Glutamatergic neuron (in vitro differentiated cells): Measurements from ENCODE around the gene MEDAG. TPM values are rescaled to one million over a fixed set of nuclear protein-coding genes. Genes with fewer than 3 reads are reported as not detected.

Experiments
- DNase-seq: peaks from one replicate; pipeline ENCODE4 v3.0.0; 2022
- H3K27ac Mint-ChIP-seq: one replicate; pipeline ENCODE4 v1.8.0; 2020; ENCODE audit warnings: mild to moderate bottlenecking, mixed read lengths, inconsistent platforms; ENCODE audit not compliant: unreplicated experiment
- H3K27me3 Mint-ChIP-seq: one replicate; pipeline ENCODE4 v1.8.0; 2020; ENCODE audit warnings: mild to moderate bottlenecking, moderate library complexity, mixed read lengths, inconsistent platforms; ENCODE audit not compliant: unreplicated experiment
- H3K36me3 Mint-ChIP-seq: one replicate; pipeline ENCODE4 v1.8.0; 2020; ENCODE audit warnings: mild to moderate bottlenecking, mixed read lengths, inconsistent platforms; ENCODE audit not compliant: unreplicated experiment
- H3K4me1 Mint-ChIP-seq: one replicate; pipeline ENCODE4 v1.8.0; 2020; ENCODE audit warnings: mild to moderate bottlenecking, low read depth, mixed read lengths, inconsistent platforms; ENCODE audit not compliant: unreplicated experiment
- H3K4me3 Mint-ChIP-seq: one replicate; pipeline ENCODE4 v1.8.0; 2020; ENCODE audit warnings: mild to moderate bottlenecking, mixed read lengths, inconsistent platforms; ENCODE audit not compliant: unreplicated experiment
- H3K9me3 Mint-ChIP-seq: one replicate; pipeline ENCODE4 v1.8.0; 2020; ENCODE audit warnings: mild to moderate bottlenecking, moderate library complexity, mixed read lengths, inconsistent platforms; ENCODE audit not compliant: unreplicated experiment
- CTCF ChIP-seq: fragments of 200-600 bp; sonication (generic); IDR thresholded peaks from one replicate; pipeline ENCODE4 v1.5.0; 2021; ENCODE audit not compliant: partially characterized antibody, unreplicated experiment
- total RNA-seq: library from RNA; stranded (reverse); fragmentation: NEBNext Ultra II Directional; extraction: Animal tissue kit (Norgen Biotek cat#: 25700); gene quantifications from one replicate; pipeline ENCODE4 v1.2.1, GENCODE V29; 2021; ENCODE audit not compliant: unreplicated experiment

The MEDAG gene
- total RNA-seq, 1 donor from 2014 or later: 0.51 TPM

GRCh38 chr13:30904043-30904442 is 2.0 kb upstream of the MEDAG start:
- peaks cover 10% of the 10 kb centered on the region for H3K27me3 Mint-ChIP-seq
- no peak for DNase-seq
- no peak overlapping the region for H3K27ac Mint-ChIP-seq
- peaks cover 9% of the 10 kb centered on the region for H3K4me1 Mint-ChIP-seq
- no peak overlapping the region for H3K4me3 Mint-ChIP-seq
- no peak for TF ChIP-seq CTCF
- H3K9me3 Mint-ChIP-seq: peaks cover 5% of the 10 kb centered on the region
- peaks cover 6% of the 10 kb centered on the region for H3K36me3 Mint-ChIP-seq

- peaks cover 8% of the 10 kb centered on the region for H3K27me3 Mint-ChIP-seq
- no peak for TF ChIP-seq CTCF
- H3K36me3 Mint-ChIP-seq: peaks cover 6% of the 10 kb centered on the region
- H3K9me3 Mint-ChIP-seq: peaks cover 6% of the 10 kb centered on the region
- H3K4me3 Mint-ChIP-seq: no peak overlapping the region
- H3K27ac Mint-ChIP-seq: no peak overlapping the region
- peak; percentile 55 for DNase-seq
- peaks cover 6% of the 10 kb centered on the region for H3K4me1 Mint-ChIP-seq
Measured at GRCh38 chr13:30906411-30907051, 460 bp downstream of the MEDAG start.

- no peak overlapping the region for H3K27ac Mint-ChIP-seq
- H3K4me1 Mint-ChIP-seq: peaks cover 6% of the 10 kb centered on the region
- peaks cover 6% of the 10 kb centered on the region for H3K9me3 Mint-ChIP-seq
- H3K4me3 Mint-ChIP-seq: peak overlapping the region; percentile 73
- peaks cover 6% of the 10 kb centered on the region for H3K36me3 Mint-ChIP-seq
- peaks cover 8% of the 10 kb centered on the region for H3K27me3 Mint-ChIP-seq
- DNase-seq: no peak
- no peak for TF ChIP-seq CTCF
Measured at GRCh38 chr13:30907121-30907861, 1.2 kb downstream of the MEDAG start.

- H3K9me3 Mint-ChIP-seq: peaks cover 6% of the 10 kb centered on the region
- H3K36me3 Mint-ChIP-seq: peaks cover 6% of the 10 kb centered on the region
- no peak for DNase-seq
- H3K27me3 Mint-ChIP-seq: peaks cover 8% of the 10 kb centered on the region
- no peak overlapping the region for H3K27ac Mint-ChIP-seq
- TF ChIP-seq CTCF: no peak
- H3K4me1 Mint-ChIP-seq: peaks cover 6% of the 10 kb centered on the region
- H3K4me3 Mint-ChIP-seq: no peak overlapping the region
Measured at GRCh38 chr13:30908416-30908980, 2.4 kb downstream of the MEDAG start.

- Mint-ChIP-seq H3K36me3 (no peaks in the 10 kb centered on the region), H3K4me1 (peaks cover 3% of the 10 kb centered on the region), H3K27ac (no peak overlapping the region), H3K9me3 (peaks cover 3% of the 10 kb centered on the region), H3K27me3 (peaks cover 2% of the 10 kb centered on the region), H3K4me3 (no peak overlapping the region)
- DNase-seq: no peak
- TF ChIP-seq CTCF: no peak
Measured at GRCh38 chr13:30910676-30911075, 4.6 kb downstream of the MEDAG start.
